ENCODE measurements around the gene INTS11.

The INTS11 gene

DNA sequence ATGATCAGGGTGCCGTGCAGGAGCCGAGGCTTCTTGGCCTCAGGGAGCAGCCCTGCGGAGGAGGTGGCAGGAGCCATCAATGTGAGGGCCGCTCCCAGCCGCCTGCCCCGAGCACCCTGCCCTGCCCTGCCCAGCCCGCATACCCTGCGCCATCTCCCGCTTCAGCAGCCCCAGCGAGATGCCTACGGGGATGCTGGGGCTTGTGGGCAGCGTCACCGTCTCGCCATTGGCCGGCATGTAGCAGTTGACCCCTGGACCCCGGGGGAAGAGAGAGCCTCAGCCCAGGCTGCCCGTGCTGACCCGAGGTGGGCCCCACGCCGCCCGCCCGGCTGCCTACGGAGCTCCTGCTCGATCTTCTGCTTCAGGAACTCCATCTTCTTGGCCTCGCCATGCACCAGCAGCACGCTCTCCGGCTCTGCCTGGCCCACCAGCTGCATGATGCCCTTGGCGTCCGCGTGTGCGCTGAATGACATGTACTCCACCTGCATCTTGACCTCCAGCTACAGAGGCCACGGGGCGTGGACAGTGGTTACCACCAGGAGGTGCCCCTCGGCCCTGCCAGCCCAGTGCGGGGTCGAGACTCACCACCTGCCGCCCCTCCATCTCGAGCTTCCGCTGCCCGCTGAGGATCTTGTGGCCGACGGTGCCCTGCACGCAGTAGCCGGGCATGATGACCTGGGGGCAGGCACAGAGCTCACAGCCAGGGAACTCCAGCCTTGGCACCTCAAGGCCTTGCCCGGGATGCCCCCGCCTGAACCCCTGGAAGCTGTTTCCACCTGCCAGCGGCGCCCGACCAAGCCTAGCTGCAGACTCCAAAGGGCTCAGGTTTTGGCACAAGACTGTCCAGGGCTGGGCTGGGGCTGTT lies 11.8 kb downstream of the INTS11 start:
- DNase-seq (ENCODE audit: low read depth, low spot score): no peak

DNA sequence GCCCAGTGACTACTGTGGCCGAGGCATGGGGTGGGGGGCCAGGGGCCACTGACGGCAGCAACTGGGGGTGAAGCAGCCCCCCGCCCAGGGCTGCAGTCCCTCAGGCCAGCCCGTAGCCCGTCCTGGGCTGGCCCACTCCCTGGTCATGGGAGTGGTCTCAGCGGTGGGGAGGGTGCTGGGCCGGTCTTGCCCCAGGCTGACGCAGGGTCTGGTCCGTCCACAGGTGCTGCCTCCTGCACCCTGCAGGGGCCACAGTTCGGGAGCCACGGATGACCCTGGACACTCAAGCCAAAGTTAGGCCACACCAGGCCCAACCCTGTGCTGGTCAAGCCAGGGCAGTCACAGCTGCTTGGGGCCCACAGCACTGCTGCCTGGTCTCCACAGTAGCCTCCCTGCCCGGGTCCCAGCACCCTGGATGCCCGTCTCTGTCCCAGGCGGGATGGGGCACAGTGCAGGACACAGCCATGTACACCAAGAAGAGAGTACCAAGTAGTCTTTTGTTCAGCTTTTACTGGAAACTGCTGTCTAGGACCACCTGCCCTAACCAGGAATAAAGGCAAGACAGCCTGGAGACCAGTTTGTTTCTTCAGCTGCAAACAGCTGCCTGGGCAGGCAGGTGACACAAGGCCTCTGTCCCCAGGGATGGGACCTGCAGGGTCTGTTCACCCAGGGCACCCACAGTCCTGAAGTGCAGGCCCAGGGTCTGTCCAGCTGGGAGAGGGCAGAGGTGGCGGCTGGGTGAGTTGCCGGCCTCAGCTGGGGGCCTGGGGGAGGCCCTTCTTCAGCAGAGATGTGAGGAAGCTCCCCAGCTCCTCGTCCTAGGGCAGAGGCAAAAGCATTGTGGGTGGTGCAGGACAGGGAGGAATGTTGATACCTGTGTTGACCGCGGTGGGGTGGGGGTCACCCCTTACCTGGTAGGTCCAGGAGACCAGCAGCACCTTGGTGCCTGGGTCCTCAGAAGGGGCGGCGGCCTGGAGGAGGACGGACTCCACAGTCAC lies 13.1 kb downstream of the INTS11 start:
- DNase-seq (ENCODE audit: low read depth, low spot score): no peak

DNA sequence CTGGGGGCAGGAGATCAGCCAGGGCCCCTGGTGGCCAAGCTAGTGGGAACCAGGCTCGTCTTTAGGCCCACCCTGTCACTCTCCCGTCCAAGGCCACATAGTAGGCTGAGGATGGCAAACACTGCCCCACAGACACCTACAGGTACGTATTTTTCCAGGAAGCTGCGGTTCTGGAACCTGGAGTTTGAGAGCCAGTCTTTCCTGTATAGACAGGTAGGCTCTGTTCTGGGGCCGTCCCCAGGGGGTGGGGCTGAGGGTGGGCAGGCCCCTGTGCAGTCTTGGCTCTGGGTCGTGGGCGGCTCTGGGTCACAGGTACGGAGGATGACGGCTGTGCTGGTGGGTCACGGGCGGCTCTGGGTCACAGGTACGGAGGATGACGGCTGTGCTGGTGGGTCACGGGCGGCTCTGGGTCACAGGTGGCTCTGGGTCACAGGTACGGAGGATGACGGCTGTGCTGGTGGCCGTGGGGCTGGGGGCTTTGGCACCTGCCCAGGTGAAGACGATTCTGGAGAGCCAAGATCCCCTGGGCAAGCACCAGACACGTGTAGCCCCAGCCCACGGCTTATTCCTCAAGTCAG lies 13.9 kb downstream of the INTS11 start:
- DNase-seq (ENCODE audit: low read depth, low spot score): no peak

DNA sequence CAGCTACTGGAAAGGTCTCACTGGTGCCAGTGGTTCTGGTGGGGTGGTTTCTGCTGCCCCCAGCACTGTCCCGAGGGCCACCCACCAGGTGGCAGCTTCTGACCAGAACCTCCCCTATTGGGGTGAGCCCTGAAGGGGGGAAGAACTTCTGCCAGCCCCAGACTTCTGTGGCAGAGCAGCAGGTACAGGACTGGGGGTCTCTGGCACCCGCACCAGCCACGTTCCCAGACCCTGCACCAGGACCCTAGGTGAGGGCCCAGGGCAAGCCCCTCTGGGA lies 14.4 kb downstream of the INTS11 start:
- DNase-seq (ENCODE audit: low read depth, low spot score): no peak

DNA sequence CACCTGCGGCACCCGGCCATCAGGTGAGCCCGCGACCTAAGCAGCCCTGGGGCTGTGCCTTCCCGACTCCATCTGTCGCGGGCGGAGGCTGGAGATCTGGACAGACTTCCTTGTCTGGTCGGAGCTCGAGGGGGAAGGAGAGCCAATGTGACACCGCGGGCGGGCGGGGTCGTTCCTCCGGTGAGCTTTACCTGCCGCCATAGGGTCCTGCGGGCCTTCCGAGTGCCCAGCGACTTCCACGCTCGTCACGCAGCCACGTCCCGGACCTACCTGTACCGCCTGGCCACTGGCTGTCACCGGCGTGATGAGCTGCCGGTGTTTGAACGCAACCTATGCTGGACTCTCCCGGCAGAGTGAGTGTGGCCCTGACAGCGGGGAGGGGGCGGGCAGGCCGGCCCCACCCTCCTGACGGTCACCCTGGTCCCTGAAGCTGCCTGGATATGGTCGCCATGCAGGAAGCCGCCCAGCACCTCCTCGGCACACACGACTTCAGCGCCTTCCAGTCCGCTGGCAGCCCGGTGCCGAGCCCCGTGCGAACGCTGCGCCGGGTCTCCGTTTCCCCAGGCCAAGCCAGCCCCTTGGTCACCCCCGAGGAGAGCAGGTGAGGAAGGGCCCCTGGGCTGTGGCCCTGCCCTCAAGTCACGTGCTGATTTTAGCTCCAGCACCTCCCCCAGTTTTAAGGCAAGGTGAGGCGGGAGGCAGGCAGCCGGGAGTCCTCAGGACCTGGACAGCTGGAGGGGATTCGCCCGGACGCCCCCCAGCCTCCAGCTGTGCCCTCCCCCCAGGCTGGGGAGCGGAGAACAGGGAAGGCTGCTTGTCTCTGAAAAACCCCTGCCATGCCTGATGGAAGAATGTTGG lies 15.0 kb downstream of the INTS11 start:
- DNase-seq (ENCODE audit: low read depth, low spot score): peak; percentile 69

DNA sequence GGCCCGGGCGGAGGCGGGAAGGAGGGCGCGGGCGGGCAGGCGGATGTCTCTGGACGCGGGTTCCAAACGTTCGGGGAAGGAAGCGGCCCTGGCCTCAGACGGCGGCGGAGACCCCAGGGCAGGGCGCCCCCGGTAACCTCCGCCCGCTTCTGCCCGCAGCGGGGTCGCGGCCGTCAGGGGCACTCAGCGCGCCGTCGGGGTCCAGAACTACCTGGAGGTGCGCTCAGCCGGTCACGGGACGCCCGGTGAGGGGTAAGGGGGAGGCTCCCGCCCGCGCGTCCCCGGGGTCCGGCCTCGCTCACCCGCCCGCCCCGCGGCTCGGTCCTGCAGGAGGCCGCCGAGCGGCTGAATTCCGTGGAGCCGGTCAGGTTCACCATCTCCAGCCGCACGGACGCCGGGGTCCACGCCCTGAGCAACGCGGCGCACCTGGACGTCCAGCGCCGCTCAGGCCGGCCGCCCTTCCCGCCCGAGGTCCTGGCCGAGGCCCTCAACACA lies 15.7 kb downstream of the INTS11 start:
- DNase-seq (ENCODE audit: low read depth, low spot score): no peak

DNA sequence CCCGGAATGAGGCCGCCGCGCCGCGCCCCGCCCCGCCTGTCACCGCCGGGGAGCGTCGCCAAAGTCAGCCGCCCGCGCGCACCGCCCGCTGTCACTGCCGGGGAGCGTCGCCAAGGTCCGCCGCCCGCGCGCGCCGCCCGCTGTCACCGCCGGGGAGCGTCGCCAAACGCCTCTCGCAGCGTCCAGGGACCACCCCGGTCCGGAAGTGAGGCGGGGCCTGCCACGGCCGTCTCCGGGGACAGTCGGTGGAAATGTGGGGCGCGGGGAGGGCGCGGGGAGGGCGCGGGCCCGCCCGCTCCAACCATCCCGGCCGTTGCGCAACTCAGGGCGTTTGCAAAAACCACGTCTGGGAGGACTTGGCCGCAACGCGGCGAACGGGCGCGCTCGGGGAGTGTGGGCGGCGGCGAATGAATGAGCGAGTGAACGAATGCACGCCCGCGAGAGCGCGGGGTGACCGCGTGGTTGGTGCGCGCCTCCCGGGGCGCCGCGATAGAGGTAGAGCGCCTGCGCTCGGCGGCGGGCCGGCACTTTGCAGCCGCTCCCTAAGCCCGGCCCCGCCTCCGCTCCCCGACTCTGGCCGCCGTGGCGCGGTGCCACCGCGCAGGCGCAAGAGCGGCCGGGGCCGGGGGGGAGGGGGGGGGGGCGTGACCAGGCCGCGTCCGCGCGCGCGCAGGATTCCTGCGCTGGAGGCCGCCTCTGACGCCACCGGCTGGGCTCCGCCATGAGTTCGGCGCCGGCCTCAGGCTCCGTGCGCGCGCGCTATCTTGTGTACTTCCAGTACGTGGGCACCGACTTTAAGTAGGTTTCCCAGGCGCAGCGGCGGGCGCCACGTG lies 16.3 kb downstream of the INTS11 start, which contains the start of the genes ACAP3 and PUSL1:
Gene ACAP3, minus strand, starts transcription at position 8 of the 833 bp plus-strand sequence. CDS start 115 bp downstream, outside the sequence.
Gene PUSL1, plus strand, starts transcription at position 675 of the 833 bp plus-strand sequence. Its CDS starts 47 bp downstream, at position 722.
- peak; percentile 89 for DNase-seq (ENCODE audit: low read depth, low spot score)

DNA sequence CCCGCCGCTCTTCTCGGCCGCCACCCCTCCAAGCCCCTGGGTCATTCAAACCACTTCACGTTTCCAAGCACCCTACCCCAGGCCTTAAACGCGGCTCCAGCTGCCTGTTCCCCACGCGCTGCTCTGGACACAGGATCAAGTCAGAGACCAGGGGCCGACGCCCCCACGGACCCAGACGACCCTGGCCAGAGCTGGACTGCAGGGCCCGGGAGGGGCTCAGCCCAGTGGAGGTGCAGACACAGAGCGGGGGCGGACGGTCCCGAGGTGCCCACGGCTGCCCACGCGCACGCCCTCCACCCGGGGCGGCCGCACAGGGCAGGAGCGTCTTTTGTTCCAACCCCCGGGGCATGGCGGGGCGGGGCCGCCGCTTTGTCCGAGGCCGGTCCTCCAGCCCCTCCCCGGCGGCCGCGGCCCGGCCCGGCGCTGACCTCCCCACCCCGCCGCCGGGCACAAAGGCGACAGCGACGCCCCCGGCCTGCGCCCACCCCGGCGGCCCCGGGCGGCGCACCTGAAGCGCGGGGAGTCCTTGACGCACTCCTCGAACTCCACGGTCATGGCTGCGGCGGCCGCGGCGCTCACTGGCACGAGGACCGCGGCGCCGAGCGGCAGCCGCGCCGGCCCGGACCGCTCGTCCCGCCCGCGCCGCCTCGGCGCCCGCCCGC lies 17.1 kb downstream of the INTS11 start:
- no peak for DNase-seq (ENCODE audit: low read depth, low spot score)

DNA sequence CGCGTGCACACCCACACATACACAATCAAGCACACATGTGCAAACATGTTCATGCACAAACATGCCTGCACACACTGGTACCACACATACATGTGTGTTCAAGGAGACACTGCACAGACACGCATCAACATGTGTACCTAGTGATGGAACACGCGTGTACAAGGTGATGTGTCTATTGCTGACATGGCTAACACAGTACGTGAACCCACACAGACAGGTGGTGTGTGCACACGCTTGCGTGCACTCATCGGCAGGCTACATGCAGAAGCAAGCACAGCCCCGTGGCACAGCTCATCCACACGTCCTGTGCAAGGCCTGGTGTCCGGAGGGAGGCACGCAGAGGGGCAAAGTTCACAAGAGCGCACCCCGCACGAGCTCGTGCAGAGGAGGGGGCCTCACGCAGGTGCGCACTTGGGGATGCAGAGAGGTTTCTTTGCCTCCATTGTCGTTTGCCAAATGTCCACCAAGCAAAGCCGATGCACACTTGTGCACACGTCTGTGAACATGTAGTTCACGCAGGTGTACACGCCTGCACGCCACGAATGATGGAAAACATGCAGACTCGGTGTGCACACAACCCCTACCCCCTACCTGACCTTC lies 17.7 kb downstream of the INTS11 start:
- no peak for DNase-seq (ENCODE audit: low read depth, low spot score)

DNA sequence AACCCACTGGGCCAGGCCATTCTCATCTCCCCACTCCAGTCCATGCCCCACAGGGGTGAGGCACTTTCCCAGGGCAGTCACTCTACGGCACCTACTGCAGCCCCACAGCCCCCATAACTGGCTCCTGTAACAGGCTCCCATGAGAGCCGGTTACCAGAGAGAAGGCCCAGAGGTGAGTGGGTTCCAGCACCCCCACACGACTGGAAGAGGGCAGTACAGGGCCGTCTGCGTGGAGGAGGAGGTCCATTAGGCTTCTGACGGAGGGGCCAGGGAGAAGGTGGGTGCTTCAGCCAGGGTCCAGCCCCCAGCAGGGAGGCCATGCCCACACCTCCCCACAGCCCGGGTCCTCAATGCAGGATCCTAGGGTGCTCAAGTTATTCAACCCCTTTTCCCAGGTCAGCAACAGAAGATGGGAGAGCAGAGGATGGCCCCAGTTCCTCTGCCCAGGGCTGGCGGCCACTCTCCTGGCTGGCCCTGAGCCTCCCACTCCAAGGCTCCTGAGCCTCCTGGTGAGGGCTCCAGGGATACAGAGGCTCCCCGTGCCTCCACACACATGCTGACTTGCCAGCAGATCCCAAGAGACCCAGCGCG lies 18.3 kb downstream of the INTS11 start:
- no peak for DNase-seq (ENCODE audit: low read depth, low spot score)

DNA sequence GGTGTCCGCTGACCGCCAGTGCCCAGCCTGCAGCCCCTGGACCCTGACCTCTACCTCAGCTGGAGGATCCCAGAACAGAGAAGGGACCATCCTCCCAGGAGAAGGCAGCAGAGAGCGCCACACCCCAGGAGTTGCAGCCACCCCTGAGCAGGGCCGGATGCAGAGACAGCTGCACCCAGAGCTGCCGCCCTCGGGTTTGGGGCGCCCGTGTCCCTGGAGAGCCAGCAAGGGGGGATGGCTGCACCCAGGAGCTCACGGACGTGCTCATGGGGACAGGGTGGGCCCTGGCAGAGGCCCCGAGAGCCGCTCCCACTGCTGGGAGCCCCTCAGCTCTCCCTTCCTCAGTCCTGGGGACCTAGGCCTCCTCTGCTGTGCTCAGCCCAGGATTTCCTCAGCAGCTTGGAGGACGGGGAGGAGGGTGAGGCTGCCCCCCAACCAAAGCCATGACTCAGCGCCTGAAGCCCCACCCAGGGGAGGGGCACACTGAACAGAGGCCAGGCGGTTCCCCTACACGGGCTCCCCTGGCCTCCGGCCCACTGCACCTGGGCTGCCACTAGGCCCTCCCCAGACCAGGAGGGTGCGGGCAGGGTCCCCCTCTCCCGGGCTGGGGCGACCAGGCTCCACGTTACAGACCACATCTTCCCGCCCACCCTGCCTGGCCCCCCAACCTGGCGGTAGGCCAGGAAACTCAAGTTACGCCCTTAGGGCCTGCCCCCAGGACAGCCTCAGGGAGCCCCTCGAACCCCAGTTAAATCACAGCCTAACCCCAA lies 19.0 kb downstream of the INTS11 start:
- no peak for DNase-seq (ENCODE audit: low read depth, low spot score)

DNA sequence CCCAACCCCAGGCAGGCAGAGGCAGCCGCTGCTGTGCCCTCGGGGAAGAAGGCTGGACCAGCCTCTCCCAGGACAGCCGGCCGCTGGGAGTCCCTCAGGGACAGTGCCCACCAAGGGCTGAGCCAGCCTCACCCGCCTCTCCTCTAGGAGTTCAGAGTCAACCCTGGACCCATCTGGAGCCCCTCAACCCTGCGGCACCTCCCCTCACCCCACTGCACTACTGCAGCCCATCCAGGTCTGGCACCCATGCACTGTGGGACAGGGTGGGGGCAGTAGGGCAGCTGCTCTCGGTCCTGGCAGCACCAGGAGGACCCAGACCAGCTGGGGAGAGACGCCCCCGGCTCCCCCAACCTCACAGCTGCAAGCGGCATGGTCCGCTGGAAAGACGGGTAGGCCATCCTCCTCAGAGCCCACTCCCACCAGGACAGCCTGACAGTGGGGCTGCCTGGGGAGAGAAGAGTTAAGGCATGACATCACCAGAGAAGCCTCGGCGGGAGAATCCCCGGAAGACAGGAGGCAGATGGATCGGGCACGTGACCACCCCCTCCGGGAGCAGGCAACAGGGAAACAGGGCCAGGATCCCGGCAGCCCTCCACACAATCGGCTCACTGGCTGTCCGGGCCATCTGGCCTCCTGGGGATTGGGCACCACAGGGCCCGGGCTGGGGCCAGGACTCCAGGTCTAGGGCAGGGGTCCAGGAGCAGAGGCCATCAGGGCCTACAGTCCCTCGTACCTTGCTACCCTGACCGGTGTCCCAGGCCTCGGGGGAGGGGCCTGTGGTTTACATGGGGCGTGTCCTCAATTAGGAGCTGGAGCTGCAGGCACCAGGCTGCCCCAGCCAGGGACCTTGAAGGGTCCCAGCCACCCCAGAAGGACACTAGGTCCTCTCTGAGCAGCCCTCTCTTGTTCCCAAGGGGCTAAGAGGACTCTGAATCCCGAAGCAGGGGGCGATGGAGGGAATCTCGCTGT lies 19.8 kb downstream of the INTS11 start:
- DNase-seq (ENCODE audit: low read depth, low spot score): peak; percentile 95

DNA sequence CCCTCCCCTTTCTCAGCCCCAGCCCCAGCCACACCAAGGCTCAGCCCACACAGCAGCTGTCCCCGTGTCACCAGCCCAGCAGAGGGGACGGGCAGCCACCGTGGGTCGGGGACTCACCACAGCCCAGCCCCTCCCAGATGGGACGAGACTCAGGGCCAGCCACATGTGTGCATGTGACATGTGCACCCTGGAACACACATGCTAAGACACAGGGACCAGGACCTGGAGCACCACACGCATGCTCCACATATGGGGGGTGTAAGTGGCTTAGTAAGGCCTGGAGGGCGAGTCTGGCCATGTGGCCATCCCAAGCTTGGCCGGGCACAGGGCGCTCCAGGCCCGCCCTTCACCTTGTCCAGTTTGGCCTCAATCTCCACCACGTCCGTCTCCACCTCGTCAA lies 20.7 kb downstream of the INTS11 start:
- DNase-seq (ENCODE audit: low read depth, low spot score): no peak

DNA sequence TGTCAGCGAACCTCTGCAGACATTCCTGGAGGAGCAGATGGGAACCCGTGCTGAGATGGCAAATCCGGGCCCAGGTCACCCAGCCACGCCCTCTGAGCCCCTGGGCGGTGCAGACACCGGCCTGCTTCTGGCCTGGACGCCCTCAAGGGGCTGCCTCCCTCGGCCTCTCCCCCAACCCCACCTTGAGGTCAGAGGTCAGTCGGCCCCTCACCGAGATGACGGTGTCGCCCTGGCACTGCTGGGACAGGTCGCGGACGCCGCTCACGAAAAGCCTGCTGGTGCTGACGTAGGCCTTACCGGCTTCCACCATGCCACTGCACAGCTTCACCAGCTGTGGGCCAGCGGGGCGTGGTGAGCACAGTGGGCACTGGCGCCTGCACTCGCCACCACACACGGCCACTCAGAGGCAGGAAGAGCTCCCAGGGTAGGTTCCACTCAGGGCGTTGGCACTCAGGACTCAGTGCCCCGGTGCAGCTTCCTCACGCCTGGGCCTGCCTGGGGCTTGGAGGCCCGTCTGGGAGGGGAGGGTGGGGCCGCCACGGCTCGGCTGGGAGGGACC lies 21.4 kb downstream of the INTS11 start:
- peak; percentile 80 for DNase-seq (ENCODE audit: low read depth, low spot score)

DNA sequence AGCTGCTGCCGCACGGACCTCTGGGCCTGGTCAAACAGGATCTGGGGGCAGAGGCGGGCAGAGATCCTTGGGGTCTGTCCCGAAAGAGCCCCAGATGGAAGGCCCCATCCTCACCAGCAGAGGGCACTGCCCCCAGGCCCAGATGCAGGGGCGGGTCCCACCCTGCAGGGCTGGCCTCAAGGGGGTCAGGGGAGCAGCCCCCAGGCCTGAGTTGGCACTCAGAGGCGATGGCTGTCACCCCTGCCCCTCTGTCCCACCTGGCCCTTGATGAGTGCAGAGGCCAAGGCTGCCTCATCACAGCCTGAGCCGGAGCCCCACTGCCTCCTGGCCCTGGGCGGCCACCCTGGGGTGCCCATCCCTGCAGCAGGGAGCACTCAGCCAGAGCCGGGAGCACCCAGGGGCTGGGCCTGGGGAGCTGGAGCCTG lies 22.4 kb downstream of the INTS11 start:
- DNase-seq (ENCODE audit: low read depth, low spot score): no peak

DNA sequence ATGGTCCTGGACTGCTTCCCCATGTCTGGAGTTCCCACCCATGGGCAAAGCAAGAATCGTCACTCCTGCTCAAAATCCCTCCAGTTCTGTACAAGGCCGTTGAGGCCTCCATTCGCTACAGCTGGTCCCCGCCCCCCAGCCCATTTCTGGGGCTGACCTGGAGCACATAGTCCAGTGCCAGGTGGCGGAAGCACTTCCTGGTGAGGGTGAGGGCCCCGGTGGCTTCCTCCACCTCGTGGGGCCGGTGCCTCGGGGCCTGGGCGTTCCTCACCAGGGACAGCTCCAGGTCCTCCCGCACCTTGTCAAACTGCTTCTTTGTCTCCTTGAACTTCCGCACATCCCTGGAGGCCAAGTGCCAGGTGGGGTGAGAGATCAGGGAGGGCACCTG lies 24.1 kb downstream of the INTS11 start:
- DNase-seq (ENCODE audit: low read depth, low spot score): no peak
